Measurements from ENCODE around the gene CBLL1. TPM values are rescaled to one million over a fixed set of nuclear protein-coding genes. Genes with fewer than 3 reads are reported as not detected.

Gene CBLL1
- total and polyA plus RNA-seq, 2 of the 4 experiments (the other 2 are of a cell fraction) = 15.6 to 19.0 TPM

GRCh38 chr7:107758667-107759066 is 14.7 kb downstream of the CBLL1 start:
- intact Hi-C loops (cut with micrococcal nuclease) = no loop called here
- ATAC-seq (ENCODE audit: low read depth) (no peak), DNase-seq (no peak)
- dilution Hi-C loops (cut with HindIII; ENCODE audit: low sequenced_read_pairs, unreplicated experiment) = no loop called here
- H3K27me3 ChIP-seq (ENCODE audit: control insufficient read depth, insufficient read depth, low read length) = no peaks in the 10 kb centered on the region
- no peak overlapping the region for H3K4me2 ChIP-seq (ENCODE audit: low read depth, low read length)
- BruUV-seq (replicated peaks) = TSS peak; percentile 49
- H2AK9ac ChIP-seq (replicated peaks; ENCODE audit: low read depth, low read length, poor library complexity) = no peak overlapping the region
- no peaks in the 10 kb centered on the region for H4K20me1 ChIP-seq (ENCODE audit: insufficient read depth, low read length)
- H3K23ac ChIP-seq (ENCODE audit: low read depth, low read length) = no peak overlapping the region
- TF ChIP-seq MAZ (IDR thresholded peaks at IDR 0.05; ENCODE audit: borderline replicate concordance, low read depth, low read length) = no peak
- no peak for TF ChIP-seq POLR2A (IDR thresholded peaks at IDR 0.05; ENCODE audit: low read depth, low read length)
- no peak for TF ChIP-seq ELK1 (IDR thresholded peaks at IDR 0.05; ENCODE audit: borderline replicate concordance, low read depth, low read length)
- no peak for TF ChIP-seq CTCF (conservative IDR thresholded peaks at IDR 0.05; ENCODE audit: low read depth, low read length)
- TF ChIP-seq NFE2L2 (IDR thresholded peaks at IDR 0.05; ENCODE audit: low read depth, low read length) = no peak
- no peak for TF ChIP-seq MAFK (IDR thresholded peaks at IDR 0.05; ENCODE audit: low read depth, low read length)
- no peak for TF ChIP-seq FOS (IDR thresholded peaks at IDR 0.05; ENCODE audit: low read depth, low read length)
- TF ChIP-seq SMC3 (IDR thresholded peaks at IDR 0.05; ENCODE audit: low read depth, low read length) = no peak
- TF ChIP-seq RFX5 (IDR thresholded peaks at IDR 0.05; ENCODE audit: low read depth, low read length) = no peak
- no peak for TF ChIP-seq CEBPB (IDR thresholded peaks at IDR 0.05; ENCODE audit: low read depth, low read length)
- no peak for TF ChIP-seq CHD1 (IDR thresholded peaks at IDR 0.05; ENCODE audit: low read depth, low read length)
- TF ChIP-seq RAD21 (IDR thresholded peaks at IDR 0.05; ENCODE audit: low read length) = no peak
- no peak for TF ChIP-seq BHLHE40 (IDR thresholded peaks at IDR 0.05; ENCODE audit: low read depth, low read length)
- TF ChIP-seq USF2 (IDR thresholded peaks at IDR 0.05; ENCODE audit: low read depth, low read length) = no peak
- TF ChIP-seq RCOR1 (IDR thresholded peaks at IDR 0.05; ENCODE audit: insufficient replicate concordance, low read length) = no peak
- TF ChIP-seq MXI1 (IDR thresholded peaks at IDR 0.05; ENCODE audit: borderline replicate concordance, low read depth, low read length) = no peak
- H2AK5ac ChIP-seq (ENCODE audit: low read depth, low read length) = no peak overlapping the region
- no peak overlapping the region for H3K14ac ChIP-seq (replicated peaks; ENCODE audit: low read depth, low read length)
- H4K5ac ChIP-seq (ENCODE audit: low read depth, low read length) = no peak overlapping the region
- H2AFZ ChIP-seq (replicated peaks; ENCODE audit: low read length, poor library complexity) = no peak overlapping the region
- no peak overlapping the region for H3K4ac ChIP-seq (ENCODE audit: low read depth, low read length)
- H4K91ac ChIP-seq (ENCODE audit: insufficient read depth, low read depth, low read length) = no peak overlapping the region
- CTCF ChIA-PET = no interaction called here
- peaks cover 20% of the 10 kb centered on the region for H3K36me3 ChIP-seq (ENCODE audit: control insufficient read depth, insufficient read depth, low read length)
- H3K56ac ChIP-seq (ENCODE audit: extremely low read depth, insufficient read depth, low read length) = no peak overlapping the region
- H2BK120ac ChIP-seq (ENCODE audit: low read depth, low read length) = no peak overlapping the region
- POLR2A ChIA-PET (ENCODE audit: unreplicated experiment) = no interaction called here
- 0 out of 2 replicates have a peak, but pooled peaks cover 5% of the 10 kb centered on the region for H3K9me1 ChIP-seq (ENCODE audit: insufficient read depth, low read length)
- no peak overlapping the region for H3K9ac ChIP-seq (ENCODE audit: low read depth, low read length)
- in situ Hi-C loops (cut with MboI; ENCODE audit: low sequenced_read_pairs) = no loop called here
- no peaks in the 10 kb centered on the region for H3K9me3 ChIP-seq (ENCODE audit: control insufficient read depth, insufficient read depth, low read length)
- WGBS, 2 experiments (ENCODE audit: extremely low coverage in 2 of 2, insufficient read length in 1 of 2) = no CpG with 5 or more reads among the region's 1 CpG
- H2BK5ac ChIP-seq (ENCODE audit: low read depth, low read length, poor library complexity, severe bottlenecking) = no peak overlapping the region
- H3K4me1 ChIP-seq (ENCODE audit: control insufficient read depth, insufficient read depth, low read length) = no peaks in the 10 kb centered on the region
- H3K18ac ChIP-seq (ENCODE audit: low read depth, low read length) = no peak overlapping the region
- H2BK15ac ChIP-seq (ENCODE audit: low read depth, low read length) = no peak overlapping the region
- peaks cover 8 to 12% of the 10 kb centered on the region in 2 experiments; a peak in 3 of 4 replicates for H3K79me1 ChIP-seq (ENCODE audit: low read depth in 1 of 2, low read length in 2 of 2)
- H4K8ac ChIP-seq (ENCODE audit: low read depth in 2 of 2, low read length in 2 of 2) = no peak overlapping the region
- H3K4me3 ChIP-seq (ENCODE audit: insufficient read depth, low read depth, low read length) = no peak overlapping the region
- no peak overlapping the region for H2BK20ac ChIP-seq (ENCODE audit: low read depth, low read length)
- H3K27ac ChIP-seq (ENCODE audit: insufficient read depth, low read length) = no peak overlapping the region

Measured in IMR-90 (cell line).